Tibial nerve (tissue), 4 donors: ENCODE data around the gene CDH4. TPM values are rescaled to one million over a fixed set of nuclear protein-coding genes. Genes with fewer than 3 reads are reported as not detected.

ENCODE experiments used
- DNase-seq, 2 donors: peaks; one replicate each; pipeline ENCODE4 v3.0.0-alpha.2; 2019; ENCODE audit warnings: low spot score in 2 of 2
- H3K27ac ChIP-seq, 4 donors: fragments of 200-600 bp; sonication (generic) in 3 of 4; one replicate each; pipeline ENCODE4 v1.5.1; 2017 to 2019; ENCODE audit warnings: mild to moderate bottlenecking in 1 of 4
- H3K27me3 ChIP-seq, 2 donors: fragments of 200-600 bp; sonication (generic) in 1 of 2; one replicate each; pipeline versions ENCODE4 v1.5.1 to v1.6.0; 2017 to 2019
- H3K36me3 ChIP-seq, 3 donors: fragments of 200-600 bp; sonication (generic); one replicate each; pipeline ENCODE4 v1.5.1; 2018 to 2019
- H3K4me1 ChIP-seq, 4 donors: fragments of 200-600 bp; sonication (generic) in 3 of 4; one replicate each; pipeline ENCODE4 v1.5.1; 2017 to 2019
- H3K4me3 ChIP-seq, 4 donors: fragments of 200-600 bp; sonication (generic) in 3 of 4; one replicate each; pipeline ENCODE4 v1.5.1; 2017 to 2019; ENCODE audit warnings: mild to moderate bottlenecking in 1 of 4, moderate library complexity in 1 of 4
- H3K9me3 ChIP-seq, 4 donors: fragments of 200-600 bp; sonication (generic) in 3 of 4; one replicate each; pipeline ENCODE4 v1.5.1; 2017 to 2019
- EP300 ChIP-seq, 2 donors: sonication (generic); formaldehyde crosslinking; IDR thresholded peaks; one replicate each; pipeline ENCODE4 v1.6.1; 2017; ENCODE audit warnings: antibody characterized with exemption in 2 of 2, mild to moderate bottlenecking in 1 of 2
- POLR2A ChIP-seq, 2 donors: fragments of 450-650 bp; IDR thresholded peaks; one replicate each; pipeline ENCODE4 v1.6.1; 2017; ENCODE audit warnings: antibody characterized with exemption in 2 of 2, mild to moderate bottlenecking in 2 of 2, moderate library complexity in 2 of 2
- WGBS, 2 donors: methylation state at CpG; one replicate each; pipeline ENCODE4 v1.1.5; 2018; 5-methylcytosine and 5-hydroxymethylcytosine counted together
- total RNA-seq, 4 donors: library from RNA; depleted of rRNA; stranded (reverse); fragments of >200 nt; gene quantifications; one replicate each; pipeline ENCODE4 v1.1.0, GENCODE V29; 2016
- TF ChIP-seq, protein P1 (sequence below), 5 experiments: fragments of 200-600 bp in 3 of 5; fragments of 450-650 bp in 2 of 5; sonication (generic) in 3 of 5; IDR thresholded peaks; one replicate each; pipeline ENCODE4 v1.5.1; 2016 to 2019; ENCODE audit warnings: antibody characterized with exemption in 5 of 5, mild to moderate bottlenecking in 3 of 5, moderate library complexity in 2 of 5

Gene CDH4
- total RNA-seq, 4 donors from 2014 or later: 0.78 to 2.3 (median 1.0) TPM

DNA sequence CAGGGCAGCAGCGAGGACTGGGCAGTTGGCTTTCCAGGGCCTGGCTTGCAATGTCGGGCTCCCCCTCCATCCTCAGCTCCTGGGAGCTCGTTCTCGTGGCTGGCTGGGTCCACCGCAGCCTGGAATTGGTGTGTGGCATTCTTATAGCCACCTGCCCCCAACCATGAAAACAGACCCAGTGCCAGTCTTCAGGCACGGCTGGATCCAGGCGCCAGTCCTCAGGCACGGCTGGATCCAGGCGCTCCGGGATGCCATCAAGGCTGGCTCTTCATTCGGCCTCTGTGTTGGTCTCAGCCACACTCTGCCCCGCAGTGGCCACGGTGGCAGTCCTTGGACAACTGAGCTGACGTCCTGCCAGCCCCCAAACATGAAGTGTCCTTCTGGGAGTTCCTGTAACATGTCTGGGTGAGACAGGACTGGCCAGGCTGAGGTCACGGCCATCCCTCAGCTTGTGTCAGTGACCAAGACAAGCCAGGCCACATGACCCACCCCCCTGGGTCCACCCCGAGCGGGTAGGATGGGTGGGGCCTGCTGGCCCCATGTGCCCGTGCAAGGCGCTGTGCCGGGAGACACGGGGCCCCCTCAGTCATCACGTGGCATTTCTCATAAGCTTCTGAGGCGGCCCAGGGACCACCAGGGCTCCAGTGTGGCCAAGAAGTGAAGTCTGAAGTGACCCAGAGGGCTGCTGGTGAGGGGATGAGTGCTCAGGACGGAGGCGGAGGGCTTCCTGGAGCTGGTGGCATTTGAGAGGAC lies 714.6 kb downstream of the CDH4 start:
- 74 to 76% methylated on average over 23 to 25 of the region's 25 CpGs for WGBS, 2 donors
- TF ChIP-seq, protein P1, sequence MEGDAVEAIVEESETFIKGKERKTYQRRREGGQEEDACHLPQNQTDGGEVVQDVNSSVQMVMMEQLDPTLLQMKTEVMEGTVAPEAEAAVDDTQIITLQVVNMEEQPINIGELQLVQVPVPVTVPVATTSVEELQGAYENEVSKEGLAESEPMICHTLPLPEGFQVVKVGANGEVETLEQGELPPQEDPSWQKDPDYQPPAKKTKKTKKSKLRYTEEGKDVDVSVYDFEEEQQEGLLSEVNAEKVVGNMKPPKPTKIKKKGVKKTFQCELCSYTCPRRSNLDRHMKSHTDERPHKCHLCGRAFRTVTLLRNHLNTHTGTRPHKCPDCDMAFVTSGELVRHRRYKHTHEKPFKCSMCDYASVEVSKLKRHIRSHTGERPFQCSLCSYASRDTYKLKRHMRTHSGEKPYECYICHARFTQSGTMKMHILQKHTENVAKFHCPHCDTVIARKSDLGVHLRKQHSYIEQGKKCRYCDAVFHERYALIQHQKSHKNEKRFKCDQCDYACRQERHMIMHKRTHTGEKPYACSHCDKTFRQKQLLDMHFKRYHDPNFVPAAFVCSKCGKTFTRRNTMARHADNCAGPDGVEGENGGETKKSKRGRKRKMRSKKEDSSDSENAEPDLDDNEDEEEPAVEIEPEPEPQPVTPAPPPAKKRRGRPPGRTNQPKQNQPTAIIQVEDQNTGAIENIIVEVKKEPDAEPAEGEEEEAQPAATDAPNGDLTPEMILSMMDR (IDR thresholded peaks at IDR 0.05): no peak
- TF ChIP-seq POLR2A (IDR thresholded peaks at IDR 0.05) (no peak), EP300 (IDR thresholded peaks at IDR 0.05) (no peak)

DNA sequence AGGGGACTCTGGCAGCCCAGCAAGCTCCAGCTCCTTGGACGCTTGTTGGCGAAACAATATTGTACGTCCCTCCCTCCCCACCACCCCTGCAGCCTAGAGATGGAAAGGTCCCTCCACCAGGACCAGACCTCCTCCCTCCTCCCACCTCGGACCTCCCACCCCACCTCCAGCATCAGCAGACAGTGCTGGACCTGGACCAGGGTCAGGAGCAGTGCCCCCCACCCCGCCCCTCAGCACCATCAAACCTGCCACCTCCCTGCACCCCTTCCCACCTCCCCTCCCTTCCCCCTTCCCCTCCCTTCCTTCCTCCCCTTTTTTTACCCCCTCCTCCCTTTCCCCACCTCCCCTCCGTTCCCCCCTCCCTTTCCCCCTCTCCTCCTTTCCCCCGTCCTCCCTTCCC lies 715.2 kb downstream of the CDH4 start:
- peaks cover 0 to 35% of the 10 kb centered on the region in 2 donors for H3K27me3 ChIP-seq
- peaks cover 0 to 11% (median 0%) of the 10 kb centered on the region in 3 donors for H3K36me3 ChIP-seq
- TF ChIP-seq EP300 (IDR thresholded peaks at IDR 0.05): no peak
- no peak for TF ChIP-seq POLR2A (IDR thresholded peaks at IDR 0.05)
- TF ChIP-seq, protein P1 (IDR thresholded peaks at IDR 0.05): no peak
- no peak overlapping the region for H3K4me3 ChIP-seq
- 61 to 62% methylated on average over 7 of the region's 7 CpGs for WGBS, 2 donors
- no peaks in the 10 kb centered on the region for H3K9me3 ChIP-seq
- DNase-seq: no peak
- no peak overlapping the region for H3K27ac ChIP-seq
- peaks cover 0 to 6% (median 0%) of the 10 kb centered on the region in 4 donors for H3K4me1 ChIP-seq

More for the DNA sequence above, 714.6 kb downstream of the CDH4 start:
- peaks cover 0 to 10% (median 0%) of the 10 kb centered on the region in 3 donors for H3K36me3 ChIP-seq
- peaks cover 0 to 6% (median 0%) of the 10 kb centered on the region in 4 donors for H3K4me1 ChIP-seq
- H3K27ac ChIP-seq: no peak overlapping the region
- H3K4me3 ChIP-seq: no peak overlapping the region
- H3K27me3 ChIP-seq: peaks cover 0 to 35% of the 10 kb centered on the region in 2 donors
- no peaks in the 10 kb centered on the region for H3K9me3 ChIP-seq
- no peak for DNase-seq

DNA sequence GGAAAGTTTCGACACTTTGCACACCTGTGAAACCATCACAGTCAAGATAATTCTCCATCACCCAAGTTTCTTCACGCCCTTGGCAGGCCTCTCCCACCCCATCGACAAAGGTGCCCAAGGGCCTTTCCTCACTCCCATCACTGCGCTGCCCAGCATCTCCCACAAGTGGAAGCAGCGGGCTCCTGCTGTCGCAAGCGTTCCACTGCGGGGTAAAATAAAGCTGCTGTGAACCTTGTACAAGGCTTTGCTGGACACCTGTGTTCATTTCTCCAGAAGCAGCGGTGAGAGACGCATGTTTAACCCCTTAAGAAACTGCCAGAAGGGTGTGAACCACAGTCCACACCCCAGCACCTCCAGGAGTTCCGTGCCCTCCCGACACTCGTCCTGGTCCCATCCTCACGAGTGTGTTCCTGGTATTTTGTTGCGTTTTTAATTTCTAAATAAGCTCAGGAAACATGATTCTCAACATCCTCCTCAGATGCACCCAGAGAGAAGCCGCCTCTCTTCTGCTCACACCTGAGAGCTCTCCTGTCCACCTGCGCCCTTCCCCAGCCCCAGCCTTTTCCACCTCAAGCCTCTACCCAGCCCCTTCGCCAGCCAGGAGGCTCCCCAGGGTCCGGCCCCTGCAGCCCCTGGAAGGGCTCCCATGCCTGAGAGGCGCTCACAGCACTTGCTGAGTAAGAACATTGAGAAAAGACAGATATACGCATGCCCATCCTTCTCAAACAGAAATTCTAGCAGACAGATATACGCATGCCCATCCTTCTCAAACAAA lies 716.2 kb downstream of the CDH4 start:
- no peak for DNase-seq
- TF ChIP-seq POLR2A (IDR thresholded peaks at IDR 0.05) (no peak), EP300 (IDR thresholded peaks at IDR 0.05) (no peak)
- TF ChIP-seq, protein P1 (IDR thresholded peaks at IDR 0.05): no peak
- Histone ChIP-seq H3K4me3 (no peak overlapping the region), H3K27me3 (peaks cover 0 to 34% of the 10 kb centered on the region in 2 donors), H3K4me1 (peaks cover 0 to 6% (median 0%) of the 10 kb centered on the region in 4 donors), H3K36me3 (peaks cover 0 to 18% (median 0%) of the 10 kb centered on the region in 3 donors), H3K9me3 (no peaks in the 10 kb centered on the region), H3K27ac (no peak overlapping the region)
- 75 to 81% methylated on average over 22 of the region's 22 CpGs for WGBS, 2 donors

DNA sequence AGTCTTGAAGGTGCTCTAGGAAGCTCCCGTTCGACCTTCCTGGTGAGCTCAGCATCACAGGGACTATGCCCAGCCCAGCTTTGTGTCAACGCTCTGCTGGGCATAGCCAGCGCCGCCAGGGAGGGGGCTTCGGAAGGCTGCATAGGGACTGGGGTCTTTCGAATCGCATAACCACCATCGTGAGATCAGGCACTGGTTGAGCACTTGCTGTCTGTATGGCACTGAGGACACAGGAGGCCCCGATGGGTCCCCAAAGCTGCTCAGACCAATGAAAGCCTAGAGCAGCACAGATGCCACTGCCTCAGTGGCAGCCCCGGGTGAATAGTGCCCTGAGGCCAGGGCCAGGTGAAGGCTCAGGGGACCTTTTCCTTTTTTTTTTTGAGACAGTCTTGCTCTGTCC lies 716.9 kb downstream of the CDH4 start:
- TF ChIP-seq, protein P1 (IDR thresholded peaks at IDR 0.05): no peak
- no peak for TF ChIP-seq POLR2A (IDR thresholded peaks at IDR 0.05)
- no peak for TF ChIP-seq EP300 (IDR thresholded peaks at IDR 0.05)
- peaks cover 0 to 6% (median 0%) of the 10 kb centered on the region in 4 donors for H3K4me1 ChIP-seq
- H3K27ac ChIP-seq: no peak overlapping the region
- 81 to 82% methylated on average over 8 to 11 of the region's 11 CpGs for WGBS, 2 donors
- H3K36me3 ChIP-seq: peaks cover 0 to 25% (median 6%) of the 10 kb centered on the region in 3 donors
- H3K27me3 ChIP-seq: peaks cover 0 to 30% of the 10 kb centered on the region in 2 donors
- H3K4me3 ChIP-seq: no peak overlapping the region
- no peak for DNase-seq
- H3K9me3 ChIP-seq: no peaks in the 10 kb centered on the region
